A549 (cell line): ENCODE data around the gene ATP2A3.

Experiments
- CTCF ChIP-seq: fragments of >200 bp; sonication (Bioruptor Twin); formaldehyde crosslinking; IDR thresholded peaks from 3 replicates; pipeline ENCODE4 v1.5.1; 2016
- JUNB ChIP-seq: fragments of >200 bp; sonication (Bioruptor Twin); formaldehyde crosslinking; IDR thresholded peaks from 2 replicates; pipeline ENCODE4 v1.6.1; 2016
- REST ChIP-seq: fragments of 200-600 bp; sonication (generic); IDR thresholded peaks from 2 replicates; pipeline ENCODE4 v1.6.1; 2016; ENCODE audit warnings: antibody characterized with exemption, mild to moderate bottlenecking, moderate library complexity
- RFX5 ChIP-seq: fragments of 450-650 bp; IDR thresholded peaks from 2 replicates; pipeline ENCODE4 v1.7.1; 2014; ENCODE audit warnings: antibody characterized with exemption, mild to moderate bottlenecking, moderate library complexity
- RNF2 ChIP-seq: fragments of 200-600 bp; sonication (generic); IDR thresholded peaks from 2 replicates; pipeline ENCODE4 v1.6.1; 2016; ENCODE audit warnings: low read depth, mild to moderate bottlenecking, antibody characterized with exemption, moderate library complexity, borderline replicate concordance
- USF2 ChIP-seq: fragments of 450-650 bp; IDR thresholded peaks from 2 replicates; pipeline ENCODE4 v1.6.1; 2014; ENCODE audit warnings: antibody characterized with exemption
- ZSCAN20 ChIP-seq: fragments of 250-450 bp; sonication (Bioruptor Pico); IDR thresholded peaks from 2 replicates; pipeline ENCODE4 v1.8.0; 2022; ENCODE audit warnings: mild to moderate bottlenecking, moderate library complexity
- TF ChIP-seq, protein P1 (sequence below): fragments of 250-450 bp; sonication (Bioruptor Pico); IDR thresholded peaks from 2 replicates; pipeline ENCODE4 v1.5.0; 2021; ENCODE audit warnings: mild to moderate bottlenecking, moderate library complexity, borderline replicate concordance

GRCh38 chr17:3974138-3974687, 10.0 kb upstream of the ATP2A3 start:
- TF ChIP-seq JUNB (no peak), CTCF (no peak), RFX5 (no peak), ZSCAN20 (CRISPR knock-in tag) (no peak), REST (no peak), RNF2 (no peak), USF2 (no peak)
- TF ChIP-seq, protein P1, sequence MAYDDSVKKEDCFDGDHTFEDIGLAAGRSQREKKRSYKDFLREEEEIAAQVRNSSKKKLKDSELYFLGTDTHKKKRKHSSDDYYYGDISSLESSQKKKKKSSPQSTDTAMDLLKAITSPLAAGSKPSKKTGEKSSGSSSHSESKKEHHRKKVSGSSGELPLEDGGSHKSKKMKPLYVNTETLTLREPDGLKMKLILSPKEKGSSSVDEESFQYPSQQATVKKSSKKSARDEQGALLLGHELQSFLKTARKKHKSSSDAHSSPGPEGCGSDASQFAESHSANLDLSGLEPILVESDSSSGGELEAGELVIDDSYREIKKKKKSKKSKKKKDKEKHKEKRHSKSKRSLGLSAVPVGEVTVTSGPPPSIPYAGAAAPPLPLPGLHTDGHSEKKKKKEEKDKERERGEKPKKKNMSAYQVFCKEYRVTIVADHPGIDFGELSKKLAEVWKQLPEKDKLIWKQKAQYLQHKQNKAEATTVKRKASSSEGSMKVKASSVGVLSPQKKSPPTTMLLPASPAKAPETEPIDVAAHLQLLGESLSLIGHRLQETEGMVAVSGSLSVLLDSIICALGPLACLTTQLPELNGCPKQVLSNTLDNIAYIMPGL (CRISPR knock-in tag): no peak
